ENCODE data around the gene ISYNA1.

ISYNA1 gene

DNA sequence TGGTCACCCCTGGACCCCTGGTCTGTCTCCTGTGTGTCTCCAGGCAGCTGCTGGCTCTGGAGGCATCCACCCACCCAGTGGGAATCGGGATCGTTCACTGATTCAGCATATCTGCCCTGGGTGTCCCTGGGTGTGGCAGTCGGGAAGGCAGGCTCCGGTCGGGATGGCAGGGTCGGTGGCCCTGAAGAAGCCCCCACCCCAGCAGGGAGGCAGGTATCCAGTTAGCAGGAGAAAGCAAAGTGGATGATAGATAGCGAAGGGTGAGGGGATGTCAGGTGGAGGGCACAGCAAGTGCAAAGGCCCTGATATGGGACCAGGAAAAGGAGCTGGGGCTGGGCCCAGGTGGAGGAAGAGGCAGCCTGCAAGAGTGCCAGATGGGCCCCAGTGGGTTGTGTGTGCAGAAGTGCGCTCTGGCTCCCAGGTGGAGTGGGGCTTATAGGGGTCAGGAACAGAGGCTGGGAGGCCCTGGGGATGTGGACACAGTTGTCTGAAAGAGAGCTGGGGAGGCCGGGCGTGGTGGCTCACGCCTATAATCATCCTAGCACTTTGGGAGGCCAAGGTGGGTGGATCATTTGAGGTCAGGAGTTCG, 16.5 kb downstream of the ISYNA1 start:
- Histone ChIP-seq H3K4me3 (ENCODE audit: low read depth, low read length) (no peak overlapping the region), H3K23ac (ENCODE audit: low read length) (no peak overlapping the region), H2AFZ (ENCODE audit: insufficient read depth, low read length, poor library complexity) (no peak overlapping the region), H3K27me3 (ENCODE audit: insufficient read depth, low read length) (no peaks in the 10 kb centered on the region), H4K12ac (ENCODE audit: low read depth, low read length) (no peak overlapping the region), H2BK5ac (ENCODE audit: low read depth, low read length, poor library complexity) (no peak overlapping the region), H3K79me1 (ENCODE audit: low read length) (peaks cover 29% of the 10 kb centered on the region), H2BK120ac (ENCODE audit: insufficient read depth, low read length, poor library complexity) (no peak overlapping the region), H3K36me3 (ENCODE audit: control insufficient read depth in 1 of 2, insufficient read depth in 2 of 2, low read length in 2 of 2) (no peaks in the 10 kb centered on the region), H3K4ac (ENCODE audit: low read depth, low read length) (peak overlapping the region; percentile 31), H3K9me3 (ENCODE audit: insufficient read depth, low read depth, low read length) (peaks cover 2% of the 10 kb centered on the region), H3K9ac (ENCODE audit: low read length) (no peak overlapping the region), H4K8ac (ENCODE audit: low read depth, low read length) (no peak overlapping the region), H3K14ac (ENCODE audit: low read length) (no peak overlapping the region), H4K91ac (ENCODE audit: low read depth, low read length) (no peak overlapping the region), H3K4me1 (ENCODE audit: control insufficient read depth in 1 of 2, insufficient read depth in 2 of 2, low read length in 2 of 2) (peaks cover 25 to 30% of the 10 kb centered on the region in 2 experiments), H2AK5ac (ENCODE audit: low read length) (no peak overlapping the region), H3K79me2 (ENCODE audit: control insufficient read depth, insufficient read depth, low read length, poor library complexity) (peaks cover 17% of the 10 kb centered on the region), H2BK12ac (ENCODE audit: low read length) (no peak overlapping the region), H3K18ac (ENCODE audit: low read length) (peak overlapping the region; percentile 7), H3K27ac (ENCODE audit: low read depth, low read length) (no peak overlapping the region), H3K4me2 (ENCODE audit: low read length) (no peak overlapping the region)
- no peak for DNase-seq
- WGBS (ENCODE audit: extremely low coverage, insufficient coverage, insufficient read length) = no CpG with 5 or more reads among the region's 12 CpGs

DNA sequence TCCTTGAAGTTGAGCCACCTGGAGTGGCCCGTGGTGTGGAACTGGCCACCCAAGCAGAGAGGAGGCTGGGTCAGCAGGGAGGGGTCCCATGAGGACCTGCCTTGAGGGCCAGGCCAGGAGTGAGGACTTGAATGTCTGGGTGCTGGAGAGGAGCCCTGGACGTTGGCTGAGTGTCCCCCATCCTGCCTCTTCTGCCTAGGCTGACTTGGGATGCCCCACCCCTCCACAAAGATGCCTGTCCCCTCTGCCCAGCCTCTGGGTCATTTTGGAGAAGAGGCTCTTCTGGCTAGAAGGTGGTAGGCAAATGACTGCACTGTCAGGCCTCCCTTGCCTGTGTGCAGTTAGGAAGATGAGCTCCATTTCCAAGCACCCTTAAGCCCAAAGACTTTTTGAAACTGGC, 17.0 kb downstream of the ISYNA1 start:
- Histone ChIP-seq H2BK120ac (ENCODE audit: insufficient read depth, low read length, poor library complexity) (no peak overlapping the region), H3K79me1 (ENCODE audit: low read length) (peaks cover 32% of the 10 kb centered on the region), H4K91ac (ENCODE audit: low read depth, low read length) (no peak overlapping the region), H3K4me3 (ENCODE audit: low read depth, low read length) (no peak overlapping the region), H3K4me2 (ENCODE audit: low read length) (no peak overlapping the region), H2BK12ac (ENCODE audit: low read length) (peak overlapping the region; percentile 27), H2AFZ (ENCODE audit: insufficient read depth, low read length, poor library complexity) (no peak overlapping the region), H3K4me1 (ENCODE audit: control insufficient read depth in 1 of 2, insufficient read depth in 2 of 2, low read length in 2 of 2) (peaks cover 28 to 33% of the 10 kb centered on the region in 2 experiments), H3K9ac (ENCODE audit: low read length) (no peak overlapping the region), H4K12ac (ENCODE audit: low read depth, low read length) (no peak overlapping the region), H2BK5ac (ENCODE audit: low read depth, low read length, poor library complexity) (no peak overlapping the region), H3K27me3 (ENCODE audit: insufficient read depth, low read length) (no peaks in the 10 kb centered on the region), H3K79me2 (ENCODE audit: control insufficient read depth, insufficient read depth, low read length, poor library complexity) (peaks cover 17% of the 10 kb centered on the region), H3K9me3 (ENCODE audit: insufficient read depth, low read depth, low read length) (peaks cover 2% of the 10 kb centered on the region), H3K18ac (ENCODE audit: low read length) (peak overlapping the region; percentile 46), H2AK5ac (ENCODE audit: low read length) (no peak overlapping the region), H3K14ac (ENCODE audit: low read length) (no peak overlapping the region), H3K36me3 (ENCODE audit: control insufficient read depth in 1 of 2, insufficient read depth in 2 of 2, low read length in 2 of 2) (no peaks in the 10 kb centered on the region), H3K27ac (ENCODE audit: low read depth, low read length) (no peak overlapping the region), H3K23ac (ENCODE audit: low read length) (no peak overlapping the region), H4K8ac (ENCODE audit: low read depth, low read length) (no peak overlapping the region), H3K4ac (ENCODE audit: low read depth, low read length) (peak overlapping the region; percentile 31)
- DNase-seq = no peak
- no CpG with 5 or more reads among the region's 2 CpGs for WGBS (ENCODE audit: extremely low coverage, insufficient coverage, insufficient read length)

DNA sequence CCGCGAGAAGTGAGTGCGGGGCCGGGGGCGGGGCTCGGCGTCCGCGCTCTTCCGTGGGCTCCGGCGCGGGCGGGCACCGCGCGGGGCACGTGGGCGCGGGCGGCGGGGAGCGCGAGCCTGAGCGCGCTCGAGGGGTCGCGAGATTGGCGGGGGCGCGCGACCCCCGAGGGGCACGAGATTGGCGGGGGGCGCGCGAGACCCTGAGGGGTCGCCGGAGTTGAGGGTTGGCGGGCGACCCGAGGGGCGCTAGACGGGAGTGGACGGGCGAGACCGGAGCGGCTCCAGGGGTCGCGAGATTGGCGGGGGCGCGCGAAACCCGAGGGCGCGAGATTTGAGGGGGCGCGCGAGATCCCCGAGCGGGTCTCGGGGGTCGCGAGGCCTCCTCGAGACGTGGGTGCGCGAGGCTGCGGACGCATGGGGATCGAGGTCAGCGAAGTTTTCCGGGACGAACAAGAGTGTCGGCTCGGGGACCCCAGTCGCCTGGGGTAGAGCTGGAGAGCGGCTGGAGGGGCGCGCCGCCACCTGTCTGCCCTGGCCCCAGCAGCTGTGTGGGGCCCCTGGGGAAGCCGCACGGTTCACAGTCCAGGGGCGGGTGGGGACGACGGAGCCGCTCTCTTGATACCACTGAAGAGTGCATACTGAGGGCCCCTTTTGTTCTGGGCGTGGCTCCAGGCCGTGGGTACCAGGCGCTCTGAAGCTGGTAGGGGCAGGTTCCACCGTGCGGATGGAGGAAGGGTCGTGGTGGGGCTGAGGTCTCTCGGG, 18.1 kb downstream of the ISYNA1 start:
- H2AFZ ChIP-seq (ENCODE audit: insufficient read depth, low read length, poor library complexity) = peak overlapping the region; percentile 17
- H4K12ac ChIP-seq (ENCODE audit: low read depth, low read length) = peak overlapping the region; percentile 50
- H3K14ac ChIP-seq (ENCODE audit: low read length) = peak overlapping the region; percentile 80
- WGBS (ENCODE audit: extremely low coverage, insufficient coverage, insufficient read length) = no CpG with 5 or more reads among the region's 97 CpGs
- H3K4me2 ChIP-seq (ENCODE audit: low read length) = peak overlapping the region; percentile 78
- H3K23ac ChIP-seq (ENCODE audit: low read length) = no peak overlapping the region
- peak overlapping the region; percentile 36 for H2BK5ac ChIP-seq (ENCODE audit: low read depth, low read length, poor library complexity)
- H4K91ac ChIP-seq (ENCODE audit: low read depth, low read length) = peak overlapping the region; percentile 81
- H2BK120ac ChIP-seq (ENCODE audit: insufficient read depth, low read length, poor library complexity) = peak overlapping the region; percentile 64
- no peak overlapping the region for H3K27ac ChIP-seq (ENCODE audit: low read depth, low read length)
- H3K27me3 ChIP-seq (ENCODE audit: insufficient read depth, low read length) = no peaks in the 10 kb centered on the region
- H3K4me3 ChIP-seq (ENCODE audit: low read depth, low read length) = peak overlapping the region; percentile 76
- H3K79me2 ChIP-seq (ENCODE audit: control insufficient read depth, insufficient read depth, low read length, poor library complexity) = peaks cover 14% of the 10 kb centered on the region
- H2AK5ac ChIP-seq (ENCODE audit: low read length) = peak overlapping the region; percentile 71
- H4K8ac ChIP-seq (ENCODE audit: low read depth, low read length) = peak overlapping the region; percentile 73
- H3K18ac ChIP-seq (ENCODE audit: low read length) = peak overlapping the region; percentile 84
- H3K9me3 ChIP-seq (ENCODE audit: insufficient read depth, low read depth, low read length) = peaks cover 2% of the 10 kb centered on the region
- DNase-seq = no peak
- peak overlapping the region; percentile 57 for H3K4ac ChIP-seq (ENCODE audit: low read depth, low read length)
- peaks cover 32% of the 10 kb centered on the region for H3K79me1 ChIP-seq (ENCODE audit: low read length)
- peaks cover 29 to 35% of the 10 kb centered on the region in 2 experiments for H3K4me1 ChIP-seq (ENCODE audit: control insufficient read depth in 1 of 2, insufficient read depth in 2 of 2, low read length in 2 of 2)
- peak overlapping the region; percentile 42 for H2BK12ac ChIP-seq (ENCODE audit: low read length)
- no peaks in the 10 kb centered on the region for H3K36me3 ChIP-seq (ENCODE audit: control insufficient read depth in 1 of 2, insufficient read depth in 2 of 2, low read length in 2 of 2)
- H3K9ac ChIP-seq (ENCODE audit: low read length) = peak overlapping the region; percentile 56

DNA sequence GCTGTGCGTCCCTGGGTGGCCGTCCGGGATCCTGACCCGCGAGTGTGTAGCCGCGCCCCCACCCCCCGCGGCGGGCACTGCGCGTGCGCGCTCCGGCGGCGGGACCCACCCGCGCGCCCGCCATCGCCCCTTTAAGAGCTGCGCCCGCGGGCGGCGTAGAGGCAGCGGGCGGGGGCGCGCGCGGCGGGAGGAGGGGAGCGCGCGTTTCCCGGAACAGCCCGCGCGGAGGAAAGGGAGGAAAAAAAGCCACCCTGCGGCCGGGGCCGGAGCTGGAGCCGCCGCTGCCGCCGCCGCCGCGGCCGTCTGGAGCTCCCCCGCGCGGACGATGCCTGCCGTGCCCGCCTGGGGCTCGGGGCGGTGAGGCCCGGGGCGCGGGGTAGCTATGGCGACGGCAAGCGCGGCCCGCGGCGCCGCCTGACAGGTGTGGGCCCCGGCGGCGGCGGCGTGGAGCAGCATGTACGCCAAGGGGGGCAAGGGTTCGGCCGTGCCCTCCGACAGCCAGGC, 18.7 kb downstream of the ISYNA1 start, which contains the start of gene SSBP4:
TSS of gene SSBP4 (plus strand) at position 204 of the 504 bp plus-strand sequence. CDS start at position 455, 251 bp downstream.
- Histone ChIP-seq H2AFZ (ENCODE audit: insufficient read depth, low read length, poor library complexity) (peak within 1 kb of the TSS; percentile 56), H3K18ac (ENCODE audit: low read length) (peak within 1 kb of the TSS; percentile 89), H4K12ac (ENCODE audit: low read depth, low read length) (peak within 1 kb of the TSS; percentile 54), H2BK5ac (ENCODE audit: low read depth, low read length, poor library complexity) (peak within 1 kb of the TSS; percentile 55), H3K79me1 (ENCODE audit: low read length) (peaks cover 32% of the 10 kb centered on the region), H3K4ac (ENCODE audit: low read depth, low read length) (peak within 1 kb of the TSS; percentile 83), H2AK5ac (ENCODE audit: low read length) (peak within 1 kb of the TSS; percentile 99), H3K4me1 (ENCODE audit: control insufficient read depth in 1 of 2, insufficient read depth in 2 of 2, low read length in 2 of 2) (peaks cover 29 to 35% of the 10 kb centered on the region in 2 experiments), H3K79me2 (ENCODE audit: control insufficient read depth, insufficient read depth, low read length, poor library complexity) (peaks cover 14% of the 10 kb centered on the region), H3K4me3 (ENCODE audit: low read depth, low read length) (peak within 1 kb of the TSS; percentile 76), H4K8ac (ENCODE audit: low read depth, low read length) (peak within 1 kb of the TSS; percentile 83), H4K91ac (ENCODE audit: low read depth, low read length) (peak within 1 kb of the TSS; percentile 99), H3K9ac (ENCODE audit: low read length) (peak within 1 kb of the TSS; percentile 56), H3K4me2 (ENCODE audit: low read length) (peak within 1 kb of the TSS; percentile 78), H3K23ac (ENCODE audit: low read length) (no peak within 1 kb of the TSS), H3K27ac (ENCODE audit: low read depth, low read length) (peak within 1 kb of the TSS; percentile 35), H3K36me3 (ENCODE audit: control insufficient read depth in 1 of 2, insufficient read depth in 2 of 2, low read length in 2 of 2) (no peaks in the 10 kb centered on the region), H3K27me3 (ENCODE audit: insufficient read depth, low read length) (no peaks in the 10 kb centered on the region), H3K14ac (ENCODE audit: low read length) (peak within 1 kb of the TSS; percentile 97), H2BK12ac (ENCODE audit: low read length) (peak within 1 kb of the TSS; percentile 98), H3K9me3 (ENCODE audit: insufficient read depth, low read depth, low read length) (peaks cover 2% of the 10 kb centered on the region), H2BK120ac (ENCODE audit: insufficient read depth, low read length, poor library complexity) (peak within 1 kb of the TSS; percentile 91)
- WGBS (ENCODE audit: extremely low coverage, insufficient coverage, insufficient read length) = no CpG with 5 or more reads among the region's 80 CpGs
- DNase-seq = peak; percentile 55 to 77
